Measurements from ENCODE around the gene AHDC1. TPM values are rescaled to one million over a fixed set of nuclear protein-coding genes. Genes with fewer than 3 reads are reported as not detected.

The AHDC1 gene
- polyA plus RNA-seq, 1 experiment = 3.0 TPM

GRCh38 chr1:27612718-27613117 lies 8.8 kb upstream of the AHDC1 start:
- ChIA-PET POLR2A (no interaction called here), CTCF (interaction anchor here (0.7 to 1.1 kb wide), 2 partner anchors 50 to 175 kb away, joined by 3 to 4 read pairs; no protein-coding TSS in a partner anchor)
- Histone ChIP-seq H3K27me3 (ENCODE audit: control insufficient read depth, insufficient read depth, low read length) (peaks cover 18% of the 10 kb centered on the region), H3K27ac (ENCODE audit: low read depth, low read length) (no peak overlapping the region), H3K9me3 (ENCODE audit: control insufficient read depth, insufficient read depth, low read length) (peaks cover 2% of the 10 kb centered on the region; the same call in 1 of the 2 replicates), H3K4me3 (ENCODE audit: low read depth, low read length) (no peak overlapping the region)
- TF ChIP-seq CTCF (IDR thresholded peaks at IDR 0.05; ENCODE audit: low read depth, low read length) = no peak
- no peak for DNase-seq (ENCODE audit: low read depth, low spot score)

DNA sequence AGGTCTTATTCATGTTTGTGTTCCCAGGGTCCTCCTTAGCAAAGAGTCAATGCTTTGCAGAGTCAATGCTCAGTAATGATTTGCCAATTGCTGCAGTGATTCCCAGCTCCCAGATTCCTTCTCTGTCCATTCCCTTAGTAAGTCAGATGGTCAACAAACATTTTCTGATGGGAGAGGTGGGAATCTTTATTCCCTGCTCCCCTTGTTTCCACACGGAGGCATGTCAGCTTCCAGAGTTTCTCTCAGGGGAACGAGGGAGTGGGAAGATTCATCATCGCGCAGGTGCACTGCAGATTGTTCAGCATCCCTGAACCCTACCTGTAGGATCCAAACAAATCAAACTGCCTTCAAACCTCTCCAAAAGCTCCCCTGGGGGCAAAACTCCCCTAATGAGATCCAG lies 7.5 kb upstream of the AHDC1 start:
- CTCF ChIA-PET = interaction anchor here (0.6 to 1.7 kb wide), 4 partner anchors 20 to 353 kb away, joined by 3 to 12 read pairs (median 4); no protein-coding TSS in a partner anchor
- no peak for TF ChIP-seq CTCF (IDR thresholded peaks at IDR 0.05; ENCODE audit: low read depth, low read length)
- no peak overlapping the region for H3K4me3 ChIP-seq (ENCODE audit: low read depth, low read length)
- POLR2A ChIA-PET = no interaction called here
- H3K27ac ChIP-seq (ENCODE audit: low read depth, low read length) = no peak overlapping the region
- peaks cover 13% of the 10 kb centered on the region for H3K27me3 ChIP-seq (ENCODE audit: control insufficient read depth, insufficient read depth, low read length)
- no peak for DNase-seq (ENCODE audit: low read depth, low spot score)
- peaks cover 2% of the 10 kb centered on the region; the same call in 1 of the 2 replicates for H3K9me3 ChIP-seq (ENCODE audit: control insufficient read depth, insufficient read depth, low read length)

DNA sequence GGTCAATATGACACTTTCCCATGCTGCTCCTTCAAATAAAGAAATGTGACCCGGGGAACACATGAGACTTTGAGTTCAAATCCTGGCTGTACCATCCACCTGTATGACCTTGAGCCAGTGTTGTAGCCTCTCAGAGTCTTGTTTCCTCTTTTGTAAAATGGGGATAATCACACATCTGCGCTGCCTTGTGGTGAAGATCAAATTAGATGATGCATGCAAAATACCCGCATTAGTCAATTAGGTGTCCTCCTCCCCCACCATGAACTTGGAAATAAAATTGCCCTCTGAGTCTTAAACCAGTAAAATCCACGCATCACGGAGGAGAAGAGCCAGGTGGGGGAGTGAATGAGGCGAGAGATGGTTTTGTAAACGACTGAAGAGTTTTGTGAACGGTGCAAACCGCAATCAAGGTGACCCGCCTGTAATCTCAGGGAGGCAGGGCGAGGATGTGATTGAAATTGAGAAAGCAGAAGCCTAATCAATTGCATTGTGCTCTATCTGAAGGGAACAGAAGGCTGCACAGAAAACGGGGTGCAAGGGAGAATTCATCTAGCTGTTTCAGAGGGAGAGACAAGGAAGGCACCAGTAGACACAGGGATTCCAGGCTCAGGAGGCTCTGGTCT lies 5.8 kb upstream of the AHDC1 start:
- Histone ChIP-seq H3K27me3 (ENCODE audit: control insufficient read depth, insufficient read depth, low read length) (peaks cover 13% of the 10 kb centered on the region), H3K4me3 (ENCODE audit: low read depth, low read length) (no peak overlapping the region), H3K27ac (ENCODE audit: low read depth, low read length) (no peak overlapping the region), H3K9me3 (ENCODE audit: control insufficient read depth, insufficient read depth, low read length) (no peaks in the 10 kb centered on the region)
- CTCF ChIA-PET = interaction anchor here (0.6 to 5.3 kb wide), 5 partner anchors 16 to 852 kb away, joined by 3 to 113 read pairs (median 12); no protein-coding TSS in a partner anchor
- POLR2A ChIA-PET = no interaction called here
- no peak for DNase-seq (ENCODE audit: low read depth, low spot score)
- no peak for TF ChIP-seq CTCF (IDR thresholded peaks at IDR 0.05; ENCODE audit: low read depth, low read length)

GRCh38 chr1:27609210-27609555 lies 5.2 kb upstream of the AHDC1 start:
- CTCF ChIA-PET = interaction anchor here (0.6 to 6.1 kb wide), 8 partner anchors 12 to 851 kb away, joined by 3 to 113 read pairs (median 8); no protein-coding TSS in a partner anchor
- no peak for DNase-seq (ENCODE audit: low read depth, low spot score)
- Histone ChIP-seq H3K27me3 (ENCODE audit: control insufficient read depth, insufficient read depth, low read length) (peaks cover 9% of the 10 kb centered on the region), H3K9me3 (ENCODE audit: control insufficient read depth, insufficient read depth, low read length) (no peaks in the 10 kb centered on the region), H3K27ac (ENCODE audit: low read depth, low read length) (no peak overlapping the region), H3K4me3 (ENCODE audit: low read depth, low read length) (no peak overlapping the region)
- POLR2A ChIA-PET = no interaction called here
- TF ChIP-seq CTCF (IDR thresholded peaks at IDR 0.05; ENCODE audit: low read depth, low read length) = no peak

GRCh38 chr1:27607239-27607804 lies 3.4 kb upstream of the AHDC1 start:
- POLR2A ChIA-PET = interaction anchor here (0.7 to 1.9 kb wide), 3 partner anchors 50 to 242 kb away, joined by 3 to 11 read pairs (median 11); no protein-coding TSS in a partner anchor
- Histone ChIP-seq H3K27me3 (ENCODE audit: control insufficient read depth, insufficient read depth, low read length) (peaks cover 6% of the 10 kb centered on the region), H3K27ac (ENCODE audit: low read depth, low read length) (no peak overlapping the region), H3K4me3 (ENCODE audit: low read depth, low read length) (no peak overlapping the region), H3K9me3 (ENCODE audit: control insufficient read depth, insufficient read depth, low read length) (no peaks in the 10 kb centered on the region; the same call in 1 of the 2 replicates)
- CTCF ChIA-PET = interaction anchor here (0.6 to 10.7 kb wide), 43 partner anchors 8 to 721 kb away, joined by 3 to 180 read pairs (median 4); no protein-coding TSS in a partner anchor
- no peak for TF ChIP-seq CTCF (IDR thresholded peaks at IDR 0.05; ENCODE audit: low read depth, low read length)
- DNase-seq (ENCODE audit: low read depth, low spot score) = no peak
